Esophagus mucosa (tissue), 1 donor: ENCODE measurements around the gene RP2. TPM values are rescaled to one million over a fixed set of nuclear protein-coding genes. Genes with fewer than 3 reads are reported as not detected.

ENCODE experiments used
- ATAC-seq: fragments of 200-7000 bp; cut with Tn5 transposase; one replicate; pipeline ENCODE4 v1.9.1; 2020
- total RNA-seq: library from RNA; stranded (reverse); gene quantifications from one replicate; pipeline ENCODE4 v1.2.4, GENCODE V29; 2023
- donor health status: DM: yes; HTN: yes; CAD: no.

Gene RP2
- 8.4 TPM for total RNA-seq

DNA sequence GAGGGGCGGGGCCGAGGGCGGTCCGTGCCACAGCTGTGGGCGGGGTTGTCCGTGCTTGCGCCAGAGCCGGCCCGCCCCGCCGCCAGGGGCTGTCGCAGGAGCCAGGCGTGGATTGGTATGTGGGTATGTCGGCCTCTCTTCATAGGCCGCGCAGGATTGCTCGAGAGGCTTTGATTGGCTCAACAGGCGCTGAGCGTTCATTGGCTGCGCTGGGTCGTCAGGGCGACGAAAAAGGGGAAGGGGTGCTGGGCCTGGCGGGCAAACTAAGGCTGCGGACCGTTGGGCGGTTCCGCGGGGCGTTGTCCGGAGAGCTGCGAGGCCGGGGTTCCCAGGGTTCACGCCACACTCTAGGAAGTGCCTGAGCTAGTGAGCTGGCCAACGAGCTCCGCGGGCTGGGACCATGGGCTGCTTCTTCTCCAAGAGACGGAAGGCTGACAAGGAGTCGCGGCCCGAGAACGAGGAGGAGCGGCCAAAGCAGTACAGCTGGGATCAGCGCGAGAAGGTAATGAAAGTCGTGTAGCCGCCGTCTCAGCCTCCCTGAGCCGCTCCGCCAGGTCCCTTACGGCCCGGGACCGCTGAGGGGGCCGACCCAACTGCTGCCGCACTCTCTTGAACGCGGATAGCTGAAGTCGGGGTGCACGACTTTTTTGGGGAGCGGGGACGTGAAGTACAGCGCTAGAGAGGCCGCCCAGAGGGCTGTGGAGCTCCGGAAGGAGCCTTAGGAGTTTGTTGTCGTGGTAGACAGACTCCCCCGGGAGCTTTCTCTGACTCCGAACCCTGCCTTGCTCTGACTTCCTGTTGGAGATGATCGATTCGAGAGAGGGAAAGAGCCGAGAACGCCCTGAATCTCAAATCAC, at the start of gene RP2:
Gene RP2 (plus strand): TSS at position 343 of the 857 bp plus-strand sequence. CDS start 58 bp downstream, at position 401.
- ATAC-seq, result peak; percentile 94

DNA sequence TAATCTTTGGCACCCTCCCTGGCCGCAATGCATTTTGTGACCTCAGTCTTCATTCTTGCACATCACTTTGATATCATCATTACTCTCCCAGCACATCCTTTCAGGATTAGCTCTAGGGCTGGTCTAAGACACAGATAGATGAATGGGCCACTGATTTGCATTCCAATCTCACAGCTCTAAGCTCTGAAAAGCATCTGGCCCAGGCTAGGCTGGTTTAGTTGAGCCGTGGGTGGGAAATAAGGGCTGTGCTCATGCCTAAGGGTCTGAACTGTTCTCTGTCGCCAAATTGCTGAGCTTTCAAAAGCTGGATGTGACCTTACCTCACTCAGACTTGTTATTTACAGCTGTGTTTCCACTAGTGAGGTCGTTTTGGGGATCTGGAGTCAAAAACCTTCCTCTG, 47.9 kb upstream of the RP2 start:
- ATAC-seq, result no peak

GRCh38 chrX:46791927-46792809, 44.7 kb upstream of the RP2 start:
- ATAC-seq, result peak; percentile 91

DNA sequence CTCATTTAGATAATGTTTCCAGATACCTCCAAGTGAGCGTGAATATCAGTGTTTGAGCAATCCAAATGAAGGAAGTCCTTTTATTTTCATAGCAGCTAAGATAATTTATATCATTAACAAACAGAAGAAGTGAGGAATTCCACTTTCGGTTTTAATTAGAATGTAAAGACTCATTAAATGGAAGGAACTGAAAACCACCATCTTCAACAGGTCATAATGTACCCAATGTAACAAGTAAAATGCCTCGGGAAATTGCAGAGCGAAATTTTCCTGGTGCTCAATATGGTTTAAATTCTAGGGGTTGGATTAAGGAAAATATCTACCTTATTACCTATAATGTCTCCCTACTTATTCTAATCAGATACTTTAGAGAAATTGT, 44.0 kb upstream of the RP2 start:
- ATAC-seq, result no peak

DNA sequence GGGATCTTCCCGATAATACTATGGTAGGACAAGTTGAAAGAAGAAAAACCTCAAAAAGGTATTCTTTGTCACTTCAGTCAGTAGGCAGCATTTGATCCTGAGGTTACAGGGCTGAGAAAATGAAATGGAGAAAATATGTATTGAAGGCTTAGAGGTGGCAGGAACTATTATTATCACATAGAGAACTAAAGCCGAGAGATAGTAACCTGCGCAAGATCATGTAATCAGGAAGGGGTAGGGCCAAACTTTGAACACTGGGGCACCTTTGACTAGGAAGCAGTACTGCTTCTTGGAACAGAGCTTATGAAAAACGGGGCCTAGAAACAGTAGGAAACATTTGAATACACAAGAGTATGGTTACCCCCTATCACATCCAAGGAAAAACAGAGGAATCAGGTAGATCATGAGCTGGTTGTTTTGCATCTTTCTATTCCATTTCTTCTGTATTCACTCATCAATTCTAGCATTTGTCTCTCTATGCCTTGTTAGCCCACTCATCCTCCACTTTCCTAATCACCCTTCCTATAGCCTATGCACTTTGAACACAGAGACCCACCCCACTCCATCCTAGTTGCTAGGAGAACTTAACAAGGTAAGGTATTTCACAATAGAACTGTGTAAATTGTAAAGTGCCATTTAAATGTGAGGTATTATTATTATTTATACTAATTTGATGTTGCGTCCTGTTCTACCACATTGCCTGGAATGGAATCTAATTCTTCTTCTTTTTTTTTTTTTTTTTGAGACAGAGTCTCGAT, 43.3 kb upstream of the RP2 start:
- ATAC-seq, result no peak

GRCh38 chrX:46796574-46797191, 40.2 kb upstream of the RP2 start:
- peak; percentile 65 for ATAC-seq

DNA sequence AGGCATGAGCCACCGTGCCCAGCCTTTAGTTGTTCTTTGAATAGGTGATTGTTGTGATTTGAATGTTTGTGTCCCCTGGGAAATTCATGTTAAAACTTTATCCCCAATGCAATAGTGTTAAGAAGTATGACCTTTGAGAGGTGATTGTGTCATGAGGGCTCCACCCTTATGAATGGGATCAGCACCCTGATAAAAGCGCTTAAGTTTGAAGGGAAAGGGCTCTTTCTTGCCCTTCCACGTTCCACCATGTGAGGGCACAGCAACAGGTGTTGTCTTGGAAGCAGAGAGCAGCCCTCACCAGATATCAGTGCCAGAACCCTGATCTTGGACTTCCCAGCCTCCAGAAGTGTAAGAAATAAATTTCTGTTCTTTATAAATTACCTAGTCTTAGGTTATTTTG, 33.7 kb upstream of the RP2 start:
- peak; percentile 73 for ATAC-seq

GRCh38 chrX:46805270-46805669, 31.6 kb upstream of the RP2 start:
- ATAC-seq, result peak; percentile 68

DNA sequence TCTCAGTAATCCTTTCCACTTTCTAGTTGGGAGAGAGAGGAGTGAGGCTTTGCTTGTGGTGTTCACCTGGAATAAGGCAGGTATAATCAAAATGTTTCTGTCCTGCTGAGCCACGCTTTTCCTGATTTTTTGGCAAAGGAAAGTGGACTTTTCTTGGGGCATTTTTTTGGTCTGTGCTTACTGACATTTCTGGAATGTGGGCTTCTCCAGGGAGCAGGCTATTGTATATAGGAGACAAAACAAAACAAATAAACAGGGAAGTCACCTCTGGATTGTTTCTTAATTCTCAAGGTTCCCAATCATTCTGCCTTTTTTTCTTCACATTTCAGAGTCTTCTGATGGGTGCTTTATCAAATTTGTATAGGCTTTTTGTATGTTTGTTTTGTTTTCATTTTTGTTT, 25.7 kb upstream of the RP2 start:
- ATAC-seq, result no peak

DNA sequence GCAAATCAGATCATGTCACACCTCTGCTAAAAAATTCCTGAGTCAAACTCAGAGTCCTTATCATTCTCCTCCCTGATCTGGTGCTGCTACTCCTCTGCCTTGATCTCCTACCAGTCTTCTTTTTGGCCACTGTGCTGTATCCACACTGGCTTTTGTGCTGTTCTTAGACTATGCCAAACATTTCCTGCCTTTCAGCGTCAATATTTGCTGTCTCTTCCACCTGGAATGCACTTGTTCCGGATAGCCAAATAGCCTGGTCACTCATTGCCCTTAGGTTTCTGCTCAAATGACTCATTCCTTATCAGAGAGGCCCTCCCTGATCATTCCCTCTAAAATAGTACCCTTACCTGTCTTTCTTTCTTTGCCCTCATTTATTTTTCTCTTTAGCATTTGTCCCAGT, 24.4 kb upstream of the RP2 start:
- ATAC-seq, result no peak

- ATAC-seq, result no peak
These were observed 21.9 kb upstream of the RP2 start for GRCh38 chrX:46814966-46815365.

- no peak for ATAC-seq
These were observed 17.7 kb upstream of the RP2 start for GRCh38 chrX:46819136-46819535.

DNA sequence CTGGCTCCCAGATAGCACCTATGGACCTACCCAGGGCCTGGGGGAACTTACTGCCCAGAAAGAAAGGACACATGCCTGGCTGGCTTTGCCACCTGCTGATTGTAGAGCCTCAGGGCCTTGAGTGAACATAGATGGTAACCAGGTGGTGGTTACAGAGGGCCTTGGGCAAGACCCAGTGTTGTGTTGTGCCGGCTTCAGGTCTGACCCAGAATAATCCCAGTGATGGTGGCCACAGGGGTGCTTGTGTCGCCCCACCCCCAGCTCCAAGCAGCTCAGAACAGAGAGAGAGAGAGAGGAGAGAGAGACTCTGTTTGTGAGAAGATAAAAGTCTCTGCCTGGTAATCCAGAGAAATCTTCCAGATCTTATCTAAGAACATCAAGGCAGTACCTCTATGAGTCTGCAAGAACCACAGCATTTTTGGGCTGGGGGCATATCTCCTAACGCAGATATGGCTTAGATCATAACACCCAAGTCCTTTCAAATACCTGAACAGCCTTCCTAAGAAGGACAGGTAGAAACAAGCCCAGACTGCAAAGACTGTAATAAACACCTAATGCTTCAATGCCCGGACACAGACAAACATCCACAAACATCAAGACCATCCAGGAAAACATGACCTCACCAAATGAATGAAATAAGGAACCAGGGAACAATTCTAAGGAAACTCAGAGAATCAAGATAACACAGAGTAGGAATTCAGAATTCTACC, 16.3 kb upstream of the RP2 start:
- ATAC-seq, result no peak

GRCh38 chrX:46823481-46823880, 13.4 kb upstream of the RP2 start:
- ATAC-seq, result no peak

DNA sequence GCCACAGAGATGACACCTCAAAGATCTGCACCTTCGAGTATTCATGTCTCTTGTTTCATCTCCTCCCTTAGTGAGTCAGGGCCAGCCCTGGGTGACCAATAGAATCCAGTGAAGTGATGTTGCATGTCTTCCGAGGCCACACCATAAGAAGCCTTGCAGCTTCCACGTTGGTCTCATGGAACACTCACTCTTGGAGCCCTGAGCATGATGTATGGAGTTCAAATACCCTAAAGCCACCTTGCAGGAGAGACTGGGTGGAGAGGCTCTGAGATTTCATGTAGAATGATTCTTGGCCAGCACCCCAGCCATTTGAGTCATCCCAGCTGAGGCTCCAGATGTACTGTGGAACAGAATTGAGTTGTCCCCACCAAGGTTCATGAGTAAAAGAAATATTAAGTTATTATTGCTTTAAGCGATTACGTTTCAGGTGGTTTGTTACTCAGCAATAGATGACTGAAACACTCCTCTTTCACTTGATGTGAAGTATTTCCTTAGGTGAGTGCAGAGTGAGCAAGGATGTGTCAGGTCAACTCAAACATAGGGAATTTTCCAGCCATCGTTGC, 5.0 kb upstream of the RP2 start:
- ATAC-seq, result peak; percentile 84

GRCh38 chrX:46837558-46838485, 979 bp downstream of the RP2 start:
- ATAC-seq, result peak; percentile 41

GRCh38 chrX:46838486-46838870, 1.6 kb downstream of the RP2 start:
- no peak for ATAC-seq

DNA sequence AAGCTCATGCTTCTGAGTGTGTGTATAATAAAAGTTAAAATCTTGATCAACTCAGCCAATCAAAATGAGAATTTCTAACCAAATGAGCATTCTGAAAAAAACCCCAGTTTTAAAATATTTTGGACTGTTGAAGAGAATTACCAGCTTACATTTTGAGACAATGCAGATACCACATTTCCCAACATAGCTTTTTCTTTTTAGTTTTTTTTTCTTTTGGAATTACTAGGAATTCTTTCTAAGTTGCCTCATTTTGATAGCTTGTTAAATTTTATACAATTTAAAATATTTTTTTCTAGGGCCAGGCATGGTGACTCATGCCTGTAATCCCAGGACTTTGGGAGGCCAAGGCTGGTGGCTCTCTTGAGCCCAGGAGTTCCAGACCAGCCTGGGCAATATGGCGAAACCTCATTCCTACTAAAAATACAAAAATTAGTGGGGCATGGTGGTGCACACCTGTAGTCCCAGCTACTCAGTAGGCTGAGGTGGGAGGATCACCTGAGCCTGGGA, 2.2 kb downstream of the RP2 start:
- no peak for ATAC-seq

- ATAC-seq, result no peak
These were observed 4.1 kb downstream of the RP2 start for GRCh38 chrX:46840946-46841345.

DNA sequence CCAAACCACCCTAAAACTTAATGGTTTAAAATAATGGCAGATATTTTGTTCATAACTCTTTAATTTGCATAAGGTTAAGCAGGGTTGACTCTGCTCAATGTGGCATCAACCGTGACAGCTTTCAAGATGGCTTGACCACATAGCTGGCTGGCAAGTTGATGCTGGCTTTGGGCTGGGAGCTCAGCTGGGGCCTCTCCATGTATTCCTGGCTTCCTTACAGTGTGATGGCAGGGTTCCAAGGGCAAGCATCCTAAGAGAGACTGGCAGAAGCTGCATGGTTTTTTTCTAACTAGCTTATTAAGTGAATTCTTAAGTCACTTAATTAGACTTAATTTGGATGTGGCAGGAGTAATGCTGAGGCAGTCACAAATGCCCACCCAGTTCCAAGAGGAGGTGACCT, 4.5 kb downstream of the RP2 start:
- no peak for ATAC-seq
